NCI-H226 (cell line): ENCODE results near the gene CNPY1.

Source experiments
- DNase-seq: peaks from one replicate; pipeline ENCODE4 v3.0.0-alpha.2; 2015

CNPY1 gene

GRCh38 chr7:155452505-155453295 is 93.7 kb downstream of the CNPY1 start:
- DNase-seq: no peak

- no peak for DNase-seq
These were observed 94.5 kb downstream of the CNPY1 start for GRCh38 chr7:155451840-155452239.
